ENCODE results near the gene LCK.

LCK gene

DNA sequence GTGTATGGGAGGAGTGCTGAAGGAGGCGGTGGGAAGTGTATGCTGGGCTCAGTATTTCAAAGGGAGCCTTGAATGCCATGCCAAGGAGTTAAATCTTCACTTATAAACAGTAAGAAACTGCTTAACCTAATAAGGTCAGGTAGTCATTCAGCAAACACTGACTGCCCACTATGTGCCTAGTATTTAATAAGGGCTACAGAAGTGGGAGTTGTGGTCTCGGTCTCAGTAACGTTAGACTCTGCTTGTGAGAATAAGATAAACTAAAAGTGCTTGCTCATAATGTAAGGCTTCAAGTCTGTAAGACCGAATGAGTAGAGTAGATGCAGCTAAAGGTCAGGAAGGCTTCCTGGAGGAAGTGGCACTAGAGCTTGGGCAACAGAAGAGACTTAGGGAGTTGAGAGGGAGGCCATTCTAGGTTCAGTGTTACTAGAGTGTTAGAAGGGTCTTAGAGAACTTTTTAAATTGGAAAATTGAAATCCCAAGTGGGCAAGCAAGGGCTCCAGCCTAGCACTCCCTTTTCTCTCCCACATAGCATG, 78.9 kb downstream of the LCK start:
- DNase-seq, result no peak

GRCh38 chr1:32330558-32331151, 79.6 kb downstream of the LCK start:
- DNase-seq, result no peak

DNA sequence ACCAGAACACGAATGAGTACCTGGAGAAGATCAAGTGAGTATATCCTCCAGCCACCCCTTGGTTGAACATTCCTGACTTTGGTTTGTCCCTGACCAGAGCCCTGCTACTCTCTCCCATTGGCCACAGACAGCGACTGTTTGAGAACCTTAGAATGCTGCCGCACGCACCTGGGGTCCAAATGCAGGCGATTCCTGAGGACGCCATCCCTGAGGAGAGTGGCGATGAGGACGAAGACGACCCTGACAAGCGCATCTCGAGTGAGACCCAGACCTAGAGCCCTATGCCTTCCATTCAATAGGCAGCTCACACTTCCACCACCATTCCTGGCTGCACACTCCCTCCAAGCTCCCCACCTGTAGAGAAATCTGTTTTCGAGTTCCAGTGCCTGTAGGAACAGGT, 80.5 kb downstream of the LCK start:
- no peak for DNase-seq

GRCh38 chr1:32332290-32333079, 81.4 kb downstream of the LCK start:
- DNase-seq, result no peak

DNA sequence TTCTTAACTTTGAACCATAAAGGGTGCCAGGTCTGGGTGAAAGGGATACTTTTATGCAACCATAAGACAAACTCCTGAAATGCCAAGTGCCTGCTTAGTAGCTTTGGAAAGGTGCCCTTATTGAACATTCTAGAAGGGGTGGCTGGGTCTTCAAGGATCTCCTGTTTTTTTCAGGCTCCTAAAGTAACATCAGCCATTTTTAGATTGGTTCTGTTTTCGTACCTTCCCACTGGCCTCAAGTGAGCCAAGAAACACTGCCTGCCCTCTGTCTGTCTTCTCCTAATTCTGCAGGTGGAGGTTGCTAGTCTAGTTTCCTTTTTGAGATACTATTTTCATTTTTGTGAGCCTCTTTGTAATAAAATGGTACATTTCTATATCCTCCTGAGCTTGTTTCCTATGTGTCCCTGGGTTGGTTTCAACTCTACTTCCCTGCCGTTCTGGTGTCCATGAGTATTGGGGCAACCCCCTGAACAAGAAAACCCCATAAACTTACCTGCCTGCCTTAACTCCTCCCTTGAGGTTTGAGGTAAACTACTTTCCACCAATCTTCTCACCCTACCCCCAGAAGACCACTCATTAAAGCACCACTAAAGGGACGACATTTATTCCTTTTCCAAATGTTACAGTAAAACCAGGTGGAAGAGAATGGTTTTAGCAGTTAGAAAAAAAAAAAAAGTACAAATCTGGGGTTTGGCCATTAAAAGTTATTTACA, 82.3 kb downstream of the LCK start:
- DNase-seq, result no peak

- no peak for DNase-seq
Observed at GRCh38 chr1:32334274-32334861, 83.3 kb downstream of the LCK start.

- DNase-seq, result peak in 1 of 2 donors; percentile 51
Observed at GRCh38 chr1:32334864-32335534, 83.9 kb downstream of the LCK start.

DNA sequence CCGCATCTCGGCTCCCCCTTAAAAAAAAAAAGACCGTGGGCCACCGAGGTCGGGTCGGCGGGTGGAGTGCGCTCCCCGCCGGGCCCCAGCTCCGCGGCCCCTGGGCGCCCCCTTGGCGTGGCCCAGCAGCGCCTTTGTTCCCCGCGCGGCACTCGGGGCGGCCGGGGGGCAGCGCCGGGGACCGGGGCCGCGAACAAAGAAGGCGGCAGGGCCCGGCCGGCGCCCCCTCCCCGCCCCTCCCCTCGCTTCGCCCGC, 84.4 kb downstream of the LCK start:
- no peak for DNase-seq
